Measurements from ENCODE around the gene KRTAP9-4.
"Not testable (repeated sequence)": the region's sequence is repeated elsewhere in the genome, so short reads cannot be mapped to it uniquely, and the experiment has no call there.

The KRTAP9-4 gene, protein sequence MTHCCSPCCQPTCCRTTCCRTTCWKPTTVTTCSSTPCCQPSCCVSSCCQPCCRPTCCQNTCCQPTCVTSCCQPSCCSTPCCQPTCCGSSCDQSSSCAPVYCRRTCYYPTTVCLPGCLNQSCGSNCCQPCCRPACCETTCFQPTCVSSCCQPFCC

DNA sequence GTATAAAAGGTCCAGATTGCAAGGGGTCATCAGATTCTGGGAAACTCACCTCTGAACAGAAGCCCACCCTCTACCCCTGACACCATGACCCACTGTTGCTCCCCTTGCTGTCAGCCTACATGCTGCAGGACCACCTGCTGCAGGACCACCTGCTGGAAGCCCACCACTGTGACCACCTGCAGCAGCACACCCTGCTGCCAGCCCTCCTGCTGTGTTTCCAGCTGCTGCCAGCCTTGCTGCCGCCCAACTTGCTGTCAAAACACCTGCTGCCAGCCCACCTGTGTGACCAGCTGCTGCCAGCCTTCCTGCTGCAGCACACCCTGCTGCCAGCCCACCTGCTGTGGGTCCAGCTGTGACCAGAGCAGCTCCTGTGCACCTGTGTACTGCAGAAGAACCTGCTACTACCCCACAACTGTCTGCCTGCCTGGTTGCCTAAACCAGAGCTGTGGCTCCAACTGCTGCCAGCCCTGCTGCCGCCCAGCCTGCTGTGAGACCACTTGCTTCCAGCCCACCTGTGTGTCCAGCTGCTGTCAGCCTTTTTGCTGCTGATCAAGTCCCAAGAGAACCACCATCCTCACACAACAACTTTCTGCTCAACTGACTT lies at the start of gene KRTAP9-4:
Gene KRTAP9-4, plus strand, starts transcription at position 51 of the 604 bp plus-strand sequence. Its CDS starts 34 bp downstream, at position 85.
- DNase-seq: not testable (repeated sequence)

DNA sequence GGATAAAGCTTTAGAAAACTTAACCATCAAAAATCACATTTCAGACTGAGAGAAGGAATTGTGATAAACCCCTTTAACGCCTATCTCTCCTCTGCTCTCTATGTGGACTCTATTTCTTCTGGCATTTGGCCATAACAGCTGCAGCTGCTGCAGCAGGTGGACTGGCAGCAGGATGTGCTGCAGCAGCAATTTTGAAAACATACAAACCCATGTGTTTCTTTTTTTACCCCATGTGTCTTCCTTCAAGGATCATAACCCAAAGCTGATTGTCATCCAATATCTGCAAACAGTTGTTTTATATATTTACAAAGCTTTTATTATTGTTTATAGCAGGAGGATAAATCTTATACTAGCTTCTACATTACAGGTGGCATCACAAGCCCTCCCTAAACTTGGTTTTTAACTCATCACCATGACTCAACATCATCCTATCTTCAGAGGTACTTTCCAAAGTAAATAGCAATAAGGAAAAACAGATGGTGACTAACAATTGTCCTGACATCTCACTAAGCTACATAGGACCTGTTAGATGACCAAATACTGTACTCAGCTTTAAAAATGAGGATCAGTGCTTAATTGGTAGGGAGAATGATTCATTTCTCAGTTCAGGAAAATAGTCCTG lies 37.5 kb upstream of the KRTAP9-4 start:
- no peak for DNase-seq

DNA sequence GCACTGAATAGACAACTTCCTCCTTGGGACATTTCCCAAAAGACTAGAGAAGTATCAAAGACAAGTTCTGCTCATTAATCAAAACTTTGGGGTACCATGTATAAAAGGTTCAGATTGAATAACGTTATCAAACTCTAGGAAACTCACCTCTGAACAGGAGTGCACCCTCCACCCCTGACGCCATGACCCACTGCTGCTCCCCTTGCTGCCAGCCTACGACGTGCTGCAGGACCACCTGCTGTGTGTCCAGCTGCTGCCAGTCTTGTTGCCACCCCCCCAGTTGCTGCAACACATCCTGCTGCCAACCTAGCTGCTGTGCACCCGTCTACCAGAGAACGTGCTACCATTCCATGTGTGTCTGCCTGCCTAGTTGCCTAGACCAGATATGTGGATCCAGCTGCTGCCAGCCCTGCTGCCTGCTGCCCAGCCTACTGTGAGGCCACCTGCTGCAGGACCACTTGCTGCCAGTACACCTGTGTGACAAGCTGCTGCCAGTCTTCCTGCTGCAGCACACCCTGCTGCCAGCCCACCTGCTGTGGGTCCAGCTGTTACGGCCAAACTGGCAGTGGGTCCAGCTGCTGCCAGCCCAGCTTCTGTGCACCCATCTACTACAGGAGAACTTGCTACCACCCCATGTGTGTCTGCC lies 36.8 kb upstream of the KRTAP9-4 start:
- no peak for DNase-seq

DNA sequence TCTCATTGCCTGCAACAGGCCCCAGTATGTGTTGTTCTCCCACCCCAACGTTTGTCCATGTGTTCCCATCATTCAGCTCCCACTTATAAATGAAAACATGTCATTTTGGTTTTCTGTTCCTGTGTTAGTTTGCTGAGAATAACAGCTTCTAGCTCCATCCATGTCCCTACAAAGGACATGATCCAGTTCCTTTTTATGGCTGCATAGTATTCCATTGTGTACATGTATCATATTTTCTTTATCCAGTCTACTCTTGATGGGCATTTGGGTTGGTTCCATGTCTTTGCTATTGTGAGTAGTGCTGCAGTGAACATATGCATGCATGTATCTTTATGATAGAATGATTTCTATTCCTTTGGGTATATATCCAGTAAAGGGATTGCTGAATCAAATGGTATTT lies 33.8 kb upstream of the KRTAP9-4 start:
- DNase-seq: no peak

DNA sequence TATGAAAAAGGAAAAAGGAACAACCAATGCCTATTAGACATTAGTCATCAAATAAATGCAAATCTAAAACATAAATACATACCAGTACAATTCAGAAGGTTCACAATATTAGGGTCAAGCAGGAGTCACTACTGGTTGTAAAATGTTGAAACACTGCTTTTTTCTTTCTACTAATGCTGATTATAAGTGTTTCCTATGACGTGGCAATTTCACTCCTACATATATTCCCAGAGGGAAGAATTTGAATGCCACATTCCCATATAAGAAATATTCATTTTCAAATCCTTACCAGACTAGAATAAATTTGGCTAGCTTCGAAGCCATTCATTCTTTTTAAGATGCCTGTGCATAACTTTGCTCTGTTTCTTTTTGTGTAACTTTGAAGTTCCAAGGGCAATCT lies 25.7 kb upstream of the KRTAP9-4 start:
- DNase-seq: no peak

DNA sequence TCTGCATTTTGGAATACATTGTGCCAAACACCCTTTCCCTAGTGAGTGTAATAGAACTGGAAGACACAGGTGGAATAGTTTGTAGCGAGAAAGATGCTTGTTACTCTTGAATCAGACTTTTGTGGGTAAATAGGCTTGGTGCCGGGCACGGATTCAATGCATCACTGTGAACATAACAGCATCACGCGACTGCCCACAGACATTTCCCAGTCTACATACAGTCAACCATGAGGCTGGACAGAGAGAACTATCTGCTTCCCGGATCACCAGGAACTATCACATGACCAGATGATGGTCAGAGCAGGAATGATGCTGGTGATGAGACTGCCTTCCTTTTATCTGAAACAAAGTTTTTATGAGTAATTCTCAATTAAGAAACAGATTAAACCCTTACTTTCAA lies 23.4 kb upstream of the KRTAP9-4 start:
- no peak for DNase-seq

DNA sequence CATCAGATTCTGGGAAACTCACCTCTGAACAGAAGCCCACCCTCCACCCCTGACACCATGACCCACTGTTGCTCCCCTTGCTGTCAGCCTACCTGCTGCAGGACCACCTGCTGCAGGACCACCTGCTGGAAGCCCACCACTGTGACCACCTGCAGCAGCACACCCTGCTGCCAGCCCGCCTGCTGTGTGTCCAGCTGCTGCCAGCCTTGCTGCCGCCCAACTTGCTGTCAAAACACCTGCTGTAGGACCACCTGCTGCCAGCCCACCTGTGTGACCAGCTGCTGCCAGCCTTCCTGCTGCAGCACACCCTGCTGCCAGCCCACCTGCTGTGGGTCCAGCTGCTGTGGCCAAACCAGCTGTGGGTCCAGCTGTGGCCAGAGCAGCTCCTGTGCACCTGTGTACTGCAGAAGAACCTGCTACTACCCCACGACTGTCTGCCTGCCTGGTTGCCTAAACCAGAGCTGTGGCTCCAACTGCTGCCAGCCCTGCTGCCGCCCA lies 22.8 kb upstream of the KRTAP9-4 start, which contains the start of gene KRTAP9-2:
Gene KRTAP9-2, plus strand, starts transcription at position 51 of the 498 bp plus-strand sequence. Its CDS starts 7 bp downstream, at position 58.
- not testable (repeated sequence) for DNase-seq

DNA sequence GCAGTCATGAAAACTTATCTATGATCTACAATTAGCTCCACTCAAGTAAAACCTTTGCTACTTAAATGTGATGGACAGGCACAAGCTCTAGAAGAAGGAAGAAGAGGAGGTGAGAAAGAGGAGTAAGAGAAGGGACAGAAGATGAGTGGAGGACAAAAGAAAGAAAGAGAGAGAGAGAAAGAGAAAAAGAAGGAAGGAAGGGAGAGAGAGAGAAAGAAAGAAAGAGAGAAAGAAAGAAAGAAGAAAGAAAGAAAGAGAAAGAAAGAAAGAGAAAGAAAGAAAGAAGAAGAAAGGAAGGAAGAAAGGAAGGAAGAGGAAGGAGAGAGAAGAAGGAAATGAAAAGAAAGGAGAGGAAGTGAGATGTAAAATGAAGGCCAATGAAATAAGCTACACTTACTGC lies 19.4 kb upstream of the KRTAP9-4 start:
- DNase-seq: no peak

DNA sequence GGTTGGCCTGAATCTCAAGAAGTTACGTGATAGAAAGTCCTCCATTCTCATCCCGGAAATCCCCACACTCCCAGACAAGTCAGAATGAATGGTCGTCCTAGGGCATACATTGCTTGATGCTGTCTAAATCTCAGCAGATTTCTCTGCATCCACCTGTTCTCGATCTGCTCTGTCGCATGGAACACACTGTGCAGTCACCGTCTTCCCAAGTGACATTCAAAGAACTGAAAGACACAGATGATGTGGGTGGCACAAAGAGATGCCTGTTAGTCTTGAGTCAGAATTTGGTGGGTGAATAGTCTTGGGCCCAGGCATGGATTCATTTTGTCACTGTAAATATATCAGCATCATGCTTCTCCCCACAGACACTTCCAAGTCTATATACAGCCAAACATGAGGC lies 17.8 kb upstream of the KRTAP9-4 start:
- no peak for DNase-seq

DNA sequence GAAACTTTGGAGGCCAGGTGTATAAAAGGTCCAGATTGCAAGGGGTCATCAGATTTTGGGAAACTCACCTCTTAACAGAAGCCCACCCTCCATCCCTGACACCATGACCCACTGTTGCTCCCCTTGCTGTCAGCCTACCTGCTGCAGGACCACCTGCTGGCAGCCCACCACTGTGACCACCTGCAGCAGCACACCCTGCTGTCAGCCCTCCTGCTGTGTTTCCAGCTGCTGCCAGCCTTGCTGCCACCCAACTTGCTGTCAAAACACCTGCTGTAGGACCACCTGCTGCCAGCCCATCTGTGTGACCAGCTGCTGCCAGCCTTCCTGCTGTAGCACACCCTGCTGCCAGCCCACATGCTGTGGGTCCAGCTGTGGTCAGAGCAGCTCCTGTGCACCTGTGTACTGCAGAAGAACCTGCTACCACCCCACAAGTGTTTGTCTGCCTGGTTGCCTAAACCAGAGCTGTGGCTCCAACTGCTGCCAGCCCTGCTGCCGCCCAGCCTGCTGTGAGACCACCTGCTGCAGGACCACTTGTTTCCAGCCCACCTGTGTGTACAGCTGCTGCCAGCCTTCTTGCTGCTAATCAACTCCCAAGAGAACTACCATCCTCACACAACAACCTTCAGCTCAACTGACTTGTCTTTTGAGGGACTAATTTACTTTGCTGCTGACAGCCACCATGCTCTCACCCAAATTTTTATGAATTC lies 16.9 kb upstream of the KRTAP9-4 start, which contains the start of gene KRTAP9-3:
Gene KRTAP9-3, plus strand, starts transcription at position 51 of the 707 bp plus-strand sequence. Its CDS starts 53 bp downstream, at position 104.
- not testable (repeated sequence) for DNase-seq

DNA sequence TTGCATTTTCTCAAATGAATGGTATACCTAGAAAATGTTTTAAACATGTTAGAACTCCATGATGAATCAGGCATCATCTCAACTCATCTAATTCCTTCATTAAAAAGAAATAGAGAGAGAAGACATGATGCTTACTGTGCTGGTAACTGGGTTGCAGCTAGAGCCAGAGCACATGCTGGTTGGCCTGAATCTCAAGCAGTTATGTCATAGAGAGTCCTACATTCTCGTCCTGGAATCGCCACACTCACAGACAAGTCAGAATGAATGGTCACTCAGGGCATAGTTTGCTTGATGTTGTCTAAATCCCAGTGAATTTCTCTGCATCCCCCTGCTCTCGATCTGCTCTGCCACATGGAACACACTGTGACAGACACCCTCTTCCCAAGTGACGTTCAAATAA lies 12.4 kb upstream of the KRTAP9-4 start:
- not testable (repeated sequence) for DNase-seq

DNA sequence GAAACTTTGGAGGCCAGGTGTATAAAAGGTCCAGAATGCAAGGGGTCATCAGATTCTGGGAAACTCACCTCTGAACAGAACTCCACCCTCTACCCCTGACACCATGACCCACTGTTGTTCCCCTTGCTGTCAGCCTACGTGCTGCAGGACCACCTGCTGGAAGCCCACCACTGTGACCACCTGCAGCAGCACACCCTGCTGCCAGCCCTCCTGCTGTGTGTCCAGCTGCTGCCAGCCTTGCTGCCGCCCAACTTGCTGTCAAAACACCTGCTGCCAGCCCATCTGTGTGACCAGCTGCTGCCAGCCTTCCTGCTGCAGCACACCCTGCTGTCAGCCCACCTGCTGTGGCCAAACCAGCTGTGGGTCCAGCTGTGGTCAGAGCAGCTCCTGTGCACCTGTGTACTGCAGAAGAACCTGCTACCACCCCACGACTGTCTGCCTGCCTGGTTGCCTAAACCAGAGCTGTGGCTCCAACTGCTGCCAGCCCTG lies 11.5 kb upstream of the KRTAP9-4 start, which contains the start of gene KRTAP9-8:
Gene KRTAP9-8, plus strand, starts transcription at position 51 of the 489 bp plus-strand sequence. Its CDS starts 53 bp downstream, at position 104.
- DNase-seq: not testable (repeated sequence)

DNA sequence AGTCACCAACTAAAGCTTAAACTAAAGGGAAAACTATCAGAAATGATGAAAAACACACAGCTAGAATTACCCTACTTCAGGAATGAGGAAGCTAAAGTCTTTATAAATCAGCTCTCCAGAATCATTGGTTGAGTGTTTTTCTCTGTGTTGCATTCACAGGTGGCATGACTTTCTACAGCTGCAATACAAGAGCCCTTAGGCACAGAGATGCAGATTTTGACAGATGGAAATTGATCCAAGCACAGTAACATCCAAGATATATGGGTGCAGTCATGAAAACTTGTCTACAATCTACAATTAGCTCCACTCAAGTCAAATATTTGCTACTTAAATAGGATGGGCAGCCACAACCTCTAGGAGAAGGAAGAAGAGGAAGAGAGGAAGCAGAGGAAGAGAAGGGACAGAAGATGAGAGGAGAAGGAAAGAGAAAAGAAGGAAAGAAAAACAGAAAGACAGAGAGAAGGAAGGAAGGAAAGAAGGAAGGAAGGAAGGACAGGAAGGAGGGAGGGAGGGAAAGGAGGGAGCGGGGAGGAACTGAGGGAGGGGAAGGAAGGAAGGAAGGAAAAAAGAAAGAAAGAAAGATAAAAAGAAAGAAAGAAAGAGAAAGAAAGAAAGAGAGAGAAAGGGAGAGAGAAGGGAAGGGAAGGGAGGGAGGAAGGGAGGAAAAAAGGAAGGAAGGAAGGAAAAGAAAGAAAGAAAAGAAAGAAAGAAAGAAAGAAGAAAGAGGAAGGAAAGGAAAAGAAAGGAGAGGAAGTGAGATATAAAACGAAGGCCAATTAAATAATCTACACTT lies 2.3 kb upstream of the KRTAP9-4 start:
- DNase-seq: not testable (repeated sequence)

DNA sequence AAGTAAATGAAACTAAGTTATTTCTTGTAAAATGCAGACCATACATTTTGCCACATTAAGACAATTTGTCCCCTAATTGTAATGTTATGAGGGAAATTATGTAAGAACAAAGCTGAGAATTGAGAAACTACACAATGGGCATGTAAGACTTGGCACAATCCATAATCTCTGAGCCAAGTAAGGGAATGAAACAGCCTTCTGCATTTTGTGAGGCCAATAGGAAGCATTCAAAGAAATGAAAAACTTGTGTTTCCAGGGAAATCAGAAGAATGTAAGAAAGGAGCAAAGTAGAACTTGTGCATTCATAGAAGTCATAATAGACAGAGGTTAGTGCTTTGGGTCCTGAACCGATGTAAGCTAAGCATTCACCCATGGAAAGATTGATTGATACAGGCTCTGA lies 1.8 kb downstream of the KRTAP9-4 start:
- DNase-seq: no peak

DNA sequence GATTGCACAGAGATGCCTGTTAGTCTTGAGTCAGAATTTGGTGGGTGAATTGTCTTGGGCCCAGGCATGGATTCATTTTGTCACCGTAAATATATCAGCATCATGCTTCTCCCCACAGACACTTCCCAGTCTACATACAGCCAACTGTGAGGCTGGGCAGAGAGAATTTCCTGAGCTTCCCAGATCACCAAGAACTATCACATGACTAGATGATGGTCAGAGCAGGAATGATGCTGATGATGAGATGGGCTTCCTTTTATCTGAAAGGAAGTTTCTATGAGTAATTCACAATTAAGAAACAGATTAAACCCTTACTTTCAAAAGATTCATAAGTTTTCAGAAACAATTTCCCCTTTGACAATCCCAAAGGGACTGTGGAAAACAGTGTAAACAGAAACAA lies 5.4 kb downstream of the KRTAP9-4 start:
- no peak for DNase-seq

DNA sequence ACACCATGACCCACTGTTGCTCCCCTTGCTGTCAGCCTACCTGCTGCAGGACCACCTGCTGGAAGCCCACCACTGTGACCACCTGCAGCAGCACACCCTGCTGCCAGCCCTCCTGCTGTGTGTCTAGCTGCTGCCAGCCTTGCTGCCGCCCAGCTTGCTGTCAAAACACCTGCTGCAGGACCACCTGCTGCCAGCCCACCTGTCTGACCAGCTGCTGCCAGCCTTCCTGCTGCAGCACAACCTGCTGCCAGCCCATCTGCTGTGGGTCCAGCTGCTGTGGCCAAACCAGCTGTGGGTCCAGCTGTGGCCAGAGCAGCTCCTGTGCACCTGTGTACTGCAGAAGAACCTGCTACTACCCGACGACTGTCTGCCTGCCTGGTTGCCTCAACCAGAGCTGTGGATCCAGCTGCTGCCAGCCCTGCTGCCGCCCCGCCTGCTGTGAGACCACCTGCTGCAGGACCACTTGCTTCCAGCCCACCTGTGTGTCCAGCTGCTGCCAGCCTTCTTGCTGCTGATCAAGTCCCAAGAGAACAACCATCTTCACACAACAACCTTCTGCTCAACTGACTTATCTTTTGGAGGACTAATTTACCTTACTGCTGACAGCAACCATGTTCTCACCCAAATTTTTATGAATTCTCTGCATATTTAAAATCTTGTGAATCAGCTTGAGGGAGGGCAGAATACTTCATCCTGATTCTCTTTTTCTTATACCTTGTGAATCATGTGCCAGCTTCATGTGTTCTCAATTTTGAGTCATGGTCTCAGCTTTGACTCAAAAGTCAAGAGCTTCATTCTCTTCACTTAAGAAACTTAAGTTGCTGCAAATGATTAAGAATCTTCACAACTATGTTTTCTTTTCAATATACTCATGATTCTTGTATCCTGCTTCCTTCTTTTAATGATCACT lies 6.1 kb downstream of the KRTAP9-4 start, which contains the start of gene KRTAP9-9:
Gene KRTAP9-9, plus strand, starts transcription at position 4 of the 910 bp plus-strand sequence.
- DNase-seq: not testable (repeated sequence)

DNA sequence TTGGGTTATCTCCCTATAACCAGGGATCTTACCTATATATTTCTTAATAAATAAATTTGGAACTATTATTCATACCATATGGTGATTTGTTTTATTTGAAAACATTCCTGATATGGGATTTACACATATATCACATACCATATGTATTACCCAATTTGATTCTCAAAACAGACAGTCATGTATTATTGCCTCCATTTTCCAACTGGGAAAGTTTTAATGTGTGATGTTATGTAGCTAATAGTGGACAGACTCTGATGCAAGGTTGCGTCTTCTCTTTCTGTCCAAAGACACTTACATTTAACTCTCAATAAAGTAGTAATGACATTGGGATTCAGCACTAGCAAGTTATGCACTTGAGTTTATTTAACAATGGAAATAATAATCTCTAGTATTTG lies 6.8 kb downstream of the KRTAP9-4 start:
- DNase-seq: no peak

DNA sequence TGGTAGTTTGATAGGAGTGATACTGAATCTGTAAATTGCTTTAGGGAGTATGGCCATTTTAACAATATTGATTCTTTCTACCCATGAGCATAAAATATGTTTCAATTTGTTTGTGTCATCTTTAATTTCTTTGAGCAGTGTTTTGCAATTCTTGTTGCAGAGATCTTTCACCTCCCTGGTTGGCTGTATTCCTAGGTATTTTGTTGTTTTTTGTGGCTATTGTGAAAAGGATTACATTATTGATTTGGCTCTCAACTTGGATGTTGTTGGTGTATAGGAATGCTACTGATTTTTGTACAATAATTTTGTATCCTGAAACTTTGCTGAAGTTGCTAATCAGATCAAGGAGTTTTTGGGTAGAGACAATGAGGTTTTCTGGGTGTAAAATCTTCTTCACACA lies 8.9 kb downstream of the KRTAP9-4 start:
- no peak for DNase-seq

DNA sequence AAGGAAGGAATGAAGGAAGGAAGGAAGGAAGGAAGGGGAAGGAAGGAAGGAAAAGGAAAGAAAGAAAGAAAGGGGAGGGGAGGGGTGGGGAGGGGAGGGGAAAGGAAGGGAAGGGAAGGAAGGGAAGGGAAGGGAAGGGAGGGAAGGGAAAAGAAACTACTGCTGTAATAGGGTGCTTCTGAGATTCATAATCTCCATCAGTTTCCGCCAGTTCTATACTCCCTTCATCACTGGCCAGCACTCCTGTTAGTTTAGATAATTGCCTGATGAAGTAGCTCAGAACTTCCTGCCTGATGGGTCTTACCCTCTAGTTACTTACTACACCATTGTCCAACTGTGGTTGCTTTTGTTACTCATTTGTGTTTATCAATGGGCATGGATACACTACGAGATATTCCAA lies 13.7 kb downstream of the KRTAP9-4 start:
- DNase-seq: no peak

DNA sequence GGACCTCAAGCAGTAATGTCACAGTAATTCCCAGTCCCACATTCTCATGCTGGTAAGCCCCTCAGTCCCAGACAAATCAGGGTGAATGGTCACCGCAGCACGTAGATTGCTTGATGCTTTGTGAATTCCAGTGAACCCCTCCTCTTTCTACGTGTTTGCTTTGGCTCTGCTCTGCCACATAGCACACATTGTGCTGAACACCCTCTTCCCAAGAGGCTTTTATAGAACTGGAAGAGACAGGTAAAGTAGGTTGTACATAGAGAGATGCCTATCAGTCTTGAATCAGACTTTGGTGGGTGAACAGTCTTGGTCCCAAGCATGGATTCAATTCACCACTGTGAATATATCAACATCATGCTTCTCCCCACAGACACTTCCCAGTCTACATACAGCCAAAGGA lies 15.1 kb downstream of the KRTAP9-4 start:
- DNase-seq: no peak

Measured in SW 1271 (cell line).